GM18505 (cell line): Measurements from ENCODE around the gene UACA.

Experiments used
- ATAC-seq: cut with Tn5 transposase; IDR thresholded peaks from one replicate; pipeline ENCODE4 v1.9.1; 2021; ENCODE audit not compliant: unreplicated experiment
- POLR2A ChIP-seq: IDR thresholded peaks from 4 replicates; pipeline ENCODE4 v1.6.1; 2011; ENCODE audit warnings: borderline replicate concordance; ENCODE audit not compliant: insufficient read depth, insufficient read length; ENCODE audit errors: extremely low read depth

UACA gene

DNA sequence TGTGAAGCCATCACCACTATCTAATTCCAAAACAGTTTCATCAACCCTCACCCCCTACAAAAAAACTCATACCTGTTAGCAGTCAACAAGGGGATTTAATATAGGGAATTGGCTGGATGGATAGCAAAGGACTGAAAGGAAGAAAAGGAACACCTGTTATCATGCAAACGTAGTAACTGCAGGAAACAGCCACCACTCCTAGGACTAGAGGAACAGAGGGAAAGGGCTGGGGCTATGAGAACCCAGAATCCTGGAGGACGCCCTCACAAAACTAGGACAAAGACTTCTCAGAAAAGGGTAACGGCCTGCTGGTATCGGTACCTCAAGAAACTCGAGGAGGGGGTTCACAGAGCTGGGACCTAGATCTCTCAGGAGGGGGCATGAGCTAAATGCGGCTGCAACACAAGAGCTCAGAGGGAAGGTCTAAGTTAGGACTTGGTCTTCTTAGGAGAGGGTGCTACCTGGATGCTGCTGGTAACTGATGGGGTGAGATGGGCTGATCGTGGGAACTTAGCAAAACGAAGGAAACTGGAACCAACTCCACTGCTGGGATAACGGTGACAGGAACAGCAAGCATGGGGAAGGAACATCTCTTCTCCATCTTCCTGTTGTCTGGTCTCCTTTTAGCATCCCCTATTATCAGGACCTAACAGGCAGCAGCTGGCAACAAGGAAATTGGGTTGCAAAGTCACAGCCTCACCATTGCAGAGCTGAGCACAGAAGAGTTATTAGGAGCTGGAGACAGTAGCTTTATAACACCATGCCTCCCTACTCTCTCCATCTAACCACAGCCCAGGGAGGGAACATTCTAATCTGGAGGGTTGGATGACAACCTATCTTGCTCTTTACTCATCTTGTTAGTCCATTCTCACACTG is 147.7 kb downstream of the UACA start:
- ATAC-seq = no peak
- TF ChIP-seq POLR2A = no peak

DNA sequence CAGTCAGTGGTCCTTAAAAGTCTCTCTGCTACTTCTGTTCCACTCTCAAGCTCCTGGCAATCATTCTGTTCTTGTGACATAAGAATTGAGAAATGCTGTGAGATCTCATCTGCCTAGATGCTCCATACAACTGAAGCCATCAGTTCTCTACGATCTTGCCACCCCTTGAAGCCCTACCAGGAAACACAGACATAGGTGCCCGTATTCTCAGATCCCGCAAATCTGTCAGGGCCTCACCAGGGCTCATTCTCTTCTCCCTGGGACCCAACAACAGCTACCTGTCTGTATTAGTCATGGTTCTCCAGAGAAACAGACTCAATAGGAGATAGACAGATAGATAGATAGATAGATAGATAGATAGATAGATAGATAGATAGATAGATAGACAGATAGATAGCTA is 149.1 kb downstream of the UACA start:
- TF ChIP-seq POLR2A = no peak
- ATAC-seq = no peak

DNA sequence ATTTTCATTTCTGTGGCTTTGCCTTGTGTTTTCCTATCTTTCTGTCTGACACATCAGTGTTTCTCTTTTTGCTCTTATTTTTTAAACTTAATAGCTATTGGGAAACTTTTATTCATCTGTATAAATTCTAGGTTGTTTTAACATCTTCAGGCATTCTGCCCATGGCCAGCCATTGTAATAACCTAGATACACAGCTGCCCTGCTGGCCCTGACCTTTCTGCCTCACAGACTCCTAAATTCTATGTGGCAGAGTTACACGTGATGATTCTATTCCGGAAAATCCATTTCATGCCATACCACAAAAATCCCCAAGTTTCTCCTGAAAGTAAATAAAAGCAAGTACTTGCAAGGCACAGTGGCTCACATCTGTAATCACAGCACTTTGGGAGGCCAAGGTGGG is 150.1 kb downstream of the UACA start:
- ATAC-seq = no peak
- TF ChIP-seq POLR2A = no peak

DNA sequence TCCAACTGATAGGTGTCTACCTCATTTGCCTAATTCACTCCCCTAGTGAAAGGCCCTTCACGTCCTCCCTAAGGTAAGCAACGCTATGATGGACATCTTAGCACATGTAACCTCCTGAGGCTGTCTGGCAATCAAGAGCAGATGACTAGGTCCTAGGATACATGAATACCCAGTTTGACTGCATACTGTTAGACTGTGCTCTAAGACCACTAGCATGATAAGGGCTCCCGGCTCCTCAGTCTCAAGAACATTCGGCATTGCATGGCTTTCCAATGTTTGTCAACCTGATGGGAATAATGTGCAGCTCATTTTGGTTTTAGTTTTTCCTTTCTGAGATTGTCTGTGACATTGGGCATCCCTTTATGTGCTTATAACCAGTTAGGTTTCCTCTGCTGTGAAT is 152.1 kb downstream of the UACA start:
- TF ChIP-seq POLR2A = no peak
- ATAC-seq = no peak

DNA sequence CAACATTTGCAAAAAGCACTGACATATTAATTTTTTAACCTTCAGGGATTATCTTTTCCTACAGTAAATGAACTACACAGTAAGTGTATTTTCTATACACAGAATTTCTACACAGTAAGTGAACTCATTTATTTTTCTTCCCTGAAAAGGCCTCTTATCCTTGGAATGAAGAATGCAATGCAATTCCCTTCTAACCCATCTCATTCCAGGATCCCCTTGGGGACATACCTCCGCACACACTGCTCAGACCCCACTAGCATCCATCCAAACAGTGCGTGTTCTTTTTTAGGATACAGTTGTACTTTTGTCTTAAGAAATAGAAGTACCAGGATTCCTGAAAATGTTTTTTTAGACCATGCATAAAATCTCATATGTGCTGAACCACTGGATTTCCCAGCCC is 152.8 kb downstream of the UACA start:
- no peak for ATAC-seq
- TF ChIP-seq POLR2A = no peak

DNA sequence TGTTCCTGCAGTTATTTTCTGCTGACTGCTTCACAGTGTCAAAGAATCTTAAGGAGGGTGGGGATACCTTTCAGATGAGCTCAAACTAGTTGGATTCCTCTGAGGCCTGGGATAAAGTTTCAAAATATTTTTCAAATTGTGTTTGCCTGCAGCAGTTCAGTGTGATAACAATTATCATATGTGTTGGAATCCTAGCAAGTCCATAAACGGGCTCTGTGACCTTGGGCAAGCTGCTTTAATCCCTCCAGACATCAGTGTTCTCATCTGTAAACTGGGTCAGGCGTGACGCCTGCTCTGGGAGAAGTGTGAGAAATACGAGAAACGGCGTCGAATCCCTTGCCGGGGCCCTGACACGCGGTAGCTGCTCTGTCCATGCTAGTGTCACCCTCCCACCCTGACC is 153.5 kb downstream of the UACA start:
- no peak for ATAC-seq
- TF ChIP-seq POLR2A = no peak

DNA sequence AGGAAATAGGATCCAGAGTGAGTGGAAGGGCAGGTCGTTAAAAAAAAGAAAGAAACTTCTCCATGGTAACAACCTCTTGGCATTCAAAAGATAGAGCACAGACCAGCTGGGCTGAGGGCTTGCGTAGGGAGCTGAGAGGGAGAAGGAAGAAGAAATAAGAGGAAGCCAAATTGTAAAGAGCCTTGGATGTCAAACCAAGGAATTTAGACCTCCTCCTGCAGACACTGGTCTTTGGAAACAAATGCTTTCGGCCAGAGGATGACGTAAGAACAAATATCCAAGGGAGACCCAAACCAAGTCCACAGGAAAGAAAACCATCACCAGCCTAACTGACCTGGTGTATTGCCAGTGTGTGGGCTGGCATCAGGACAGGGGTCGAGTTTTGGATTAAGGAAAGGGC is 155.2 kb downstream of the UACA start:
- no peak for TF ChIP-seq POLR2A
- no peak for ATAC-seq

DNA sequence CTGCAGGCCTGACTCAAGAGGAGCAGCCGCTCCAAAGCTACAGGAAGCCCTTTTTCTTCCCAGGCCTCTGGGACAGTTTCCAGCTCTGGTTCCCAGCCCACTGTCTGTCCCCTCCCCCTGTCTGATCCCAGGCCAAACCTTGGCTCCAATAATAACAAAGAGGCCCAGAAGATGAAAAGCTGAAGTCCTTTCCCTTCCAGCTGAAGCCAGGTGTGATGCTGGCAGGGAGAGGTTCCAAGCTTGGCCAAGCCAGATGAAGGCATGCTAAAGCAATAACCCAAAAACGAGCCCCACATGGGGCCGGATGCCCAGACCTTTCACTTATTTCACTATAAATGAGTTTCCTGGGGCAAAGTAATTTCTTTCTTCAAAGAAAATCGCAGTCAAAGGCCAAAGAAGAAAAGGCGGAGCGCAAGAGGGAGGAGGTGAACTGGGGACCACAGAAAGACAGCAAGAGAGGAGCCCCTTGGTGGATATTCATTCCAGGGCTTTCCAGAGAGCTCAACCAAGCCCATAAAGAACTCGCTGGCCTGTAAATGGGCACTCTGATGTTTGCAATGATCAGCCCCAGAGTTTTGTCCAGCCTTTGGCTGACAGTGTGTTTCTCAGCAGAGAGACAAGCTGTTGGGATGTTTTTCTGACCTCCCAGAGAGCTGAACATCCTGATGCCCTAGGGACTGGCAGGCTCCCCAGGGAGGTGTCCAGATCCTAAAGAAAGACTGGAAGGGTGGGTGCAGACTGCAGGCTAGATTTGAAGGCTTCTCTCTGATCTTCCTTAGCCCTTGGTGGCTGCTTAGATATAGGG is 157.6 kb downstream of the UACA start:
- TF ChIP-seq POLR2A = no peak
- no peak for ATAC-seq

DNA sequence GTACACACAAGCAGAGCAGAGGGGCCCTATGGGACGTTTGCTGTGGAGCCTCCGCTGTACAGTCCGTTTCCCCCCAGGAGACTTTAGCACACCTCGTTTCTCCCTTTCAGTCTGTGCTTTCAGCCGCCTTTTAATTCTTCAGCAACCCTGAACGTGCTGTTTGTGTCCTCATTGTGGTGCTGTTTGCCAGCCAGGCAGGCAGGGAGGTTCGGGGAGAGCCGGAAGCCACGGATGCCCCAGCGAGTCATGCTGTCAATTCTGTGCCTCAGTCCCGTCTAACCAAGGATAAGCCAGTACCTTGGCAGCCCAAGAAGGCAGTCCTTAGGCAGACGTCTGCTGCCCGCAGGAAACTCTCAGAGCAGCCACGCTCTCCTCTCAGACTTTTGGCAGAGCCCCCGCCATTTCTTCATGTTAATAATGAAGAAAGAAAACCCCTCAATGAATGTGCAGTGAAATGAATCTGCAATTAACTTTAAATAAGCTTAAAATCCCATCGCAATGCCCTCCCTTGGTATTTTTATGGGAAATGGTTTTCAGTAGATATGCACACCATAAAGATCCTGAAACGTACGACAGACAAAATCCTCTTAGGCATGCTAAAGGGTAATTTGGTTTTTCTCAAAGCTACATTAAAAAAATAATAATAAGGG is 158.6 kb downstream of the UACA start:
- TF ChIP-seq POLR2A = no peak
- ATAC-seq = no peak
